ENCODE results near the gene GOLIM4.

- TF ChIP-seq CTCF (IDR thresholded peaks at IDR 0.05): no peak
- TF ChIP-seq REST (IDR thresholded peaks at IDR 0.05; ENCODE audit: insufficient read depth in 1 of 2, low read depth in 2 of 2, low read length in 1 of 2): no peak
- no peak for TF ChIP-seq TCF7L2 (IDR thresholded peaks at IDR 0.05; ENCODE audit: low read depth, low read length)
Observed at GRCh38 chr3:168048414-168049330, 47.1 kb downstream of the GOLIM4 start.

Data from Panc1 (cell line).